HEK293 (cell line): ENCODE results near the gene PIGP.

Experiments used
- KLF16 ChIP-seq: fragments of 450-650 bp; formaldehyde crosslinking; IDR thresholded peaks from 2 replicates; pipeline ENCODE4 v1.5.1; 2017; ENCODE audit warnings: missing biosample characterization, missing genetic modification characterization
- ZBTB7A ChIP-seq: fragments of 450-650 bp; formaldehyde crosslinking; IDR thresholded peaks from 2 replicates; pipeline ENCODE4 v1.5.1; 2016; ENCODE audit warnings: low read depth, missing biosample characterization, missing genetic modification characterization
- ZNF133 ChIP-seq: fragments of 450-650 bp; formaldehyde crosslinking; IDR thresholded peaks from 2 replicates; pipeline ENCODE4 v1.5.1; 2016; ENCODE audit warnings: missing biosample characterization, missing genetic modification characterization
- ZNF423 ChIP-seq: fragments of 450-650 bp; formaldehyde crosslinking; IDR thresholded peaks from 2 replicates; pipeline ENCODE4 v1.5.1; 2016; ENCODE audit warnings: missing biosample characterization, missing genetic modification characterization

DNA sequence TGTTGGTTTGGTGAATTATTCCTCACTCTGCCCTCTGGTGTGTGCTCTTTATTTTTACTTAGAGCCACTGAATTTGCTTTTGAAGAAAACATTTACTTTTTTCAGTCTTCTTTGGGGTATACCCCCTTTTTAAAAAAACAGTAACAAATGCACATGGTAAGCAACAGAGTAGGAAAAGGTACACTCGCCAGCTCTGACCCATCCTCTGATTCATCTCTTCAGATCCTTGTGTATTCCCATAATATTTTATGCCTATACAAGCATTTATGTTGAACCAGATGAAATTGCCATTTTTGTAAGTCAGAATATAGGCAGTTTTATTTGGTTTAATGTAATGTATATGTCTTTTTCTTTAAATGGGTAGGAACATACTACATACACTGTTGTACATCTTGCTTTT is 28.5 kb upstream of the PIGP start:
- TF ChIP-seq ZNF423 (no peak), KLF16 (tag by site-specific recombination) (no peak), ZNF133 (tag by site-specific recombination) (no peak), ZBTB7A (no peak)
